COLO668 (cell line): Measurements from ENCODE around the gene BMI1.
A peak's percentile ranks its signal among the peaks of the same experiment; 100 is the strongest.
"Not testable (repeated sequence)": the region's sequence is repeated elsewhere in the genome, so short reads cannot be mapped to it uniquely, and the experiment has no call there.

Source experiments
- DNase-seq: peaks from one replicate; lab custom pipeline; 2025; ENCODE audit not compliant: unreplicated experiment; lab: John Stamatoyannopoulos, UW

Gene BMI1

DNA sequence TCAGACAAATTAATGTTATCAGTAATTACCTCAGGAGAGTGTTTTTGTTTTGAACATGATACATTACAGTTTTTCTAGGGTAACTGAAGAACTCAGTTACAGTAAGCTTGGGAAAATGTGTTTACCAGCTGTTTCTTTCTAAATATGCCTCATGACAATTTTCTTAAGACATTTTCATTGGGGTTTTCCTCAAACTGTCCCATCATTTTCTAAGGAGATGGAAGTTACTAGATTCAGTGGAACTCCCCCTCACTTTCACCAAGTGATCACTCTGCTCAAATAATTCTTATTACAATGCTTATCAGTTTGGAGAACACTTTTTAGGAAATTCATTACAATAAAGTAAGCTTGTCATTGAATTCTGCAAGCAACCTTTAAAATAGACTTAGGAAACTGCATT lies 18.0 kb downstream of the BMI1 start:
- no peak for DNase-seq

DNA sequence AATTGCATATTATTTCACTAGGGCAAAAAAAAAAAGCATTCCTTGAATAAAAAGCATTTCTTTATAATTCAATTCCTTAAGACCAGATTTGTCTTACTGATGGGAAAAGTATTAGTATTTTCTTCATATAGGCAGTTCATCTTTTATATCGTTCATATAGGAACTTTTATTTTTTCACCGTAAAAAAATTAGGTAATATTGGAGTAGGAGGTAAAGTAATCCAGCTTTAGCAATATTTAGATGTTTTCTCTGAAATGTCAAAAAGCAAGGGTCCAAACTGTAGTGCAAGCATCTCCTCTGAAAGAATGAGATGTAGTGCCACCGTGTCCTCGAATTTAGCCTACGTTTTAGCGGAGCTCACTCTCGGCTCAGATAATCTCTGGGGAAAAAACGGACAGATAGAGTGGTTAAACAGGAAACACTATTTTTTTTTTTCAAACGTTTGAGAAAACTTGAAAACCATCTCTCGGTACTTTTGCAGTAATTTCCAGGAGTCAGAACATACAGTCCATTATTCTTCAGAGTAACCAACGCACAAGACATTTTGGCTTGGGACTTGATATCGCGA lies 18.9 kb downstream of the BMI1 start:
- no peak for DNase-seq

- peak; percentile 76 for DNase-seq
These were observed 19.7 kb downstream of the BMI1 start for GRCh38 chr10:22340329-22341189.

DNA sequence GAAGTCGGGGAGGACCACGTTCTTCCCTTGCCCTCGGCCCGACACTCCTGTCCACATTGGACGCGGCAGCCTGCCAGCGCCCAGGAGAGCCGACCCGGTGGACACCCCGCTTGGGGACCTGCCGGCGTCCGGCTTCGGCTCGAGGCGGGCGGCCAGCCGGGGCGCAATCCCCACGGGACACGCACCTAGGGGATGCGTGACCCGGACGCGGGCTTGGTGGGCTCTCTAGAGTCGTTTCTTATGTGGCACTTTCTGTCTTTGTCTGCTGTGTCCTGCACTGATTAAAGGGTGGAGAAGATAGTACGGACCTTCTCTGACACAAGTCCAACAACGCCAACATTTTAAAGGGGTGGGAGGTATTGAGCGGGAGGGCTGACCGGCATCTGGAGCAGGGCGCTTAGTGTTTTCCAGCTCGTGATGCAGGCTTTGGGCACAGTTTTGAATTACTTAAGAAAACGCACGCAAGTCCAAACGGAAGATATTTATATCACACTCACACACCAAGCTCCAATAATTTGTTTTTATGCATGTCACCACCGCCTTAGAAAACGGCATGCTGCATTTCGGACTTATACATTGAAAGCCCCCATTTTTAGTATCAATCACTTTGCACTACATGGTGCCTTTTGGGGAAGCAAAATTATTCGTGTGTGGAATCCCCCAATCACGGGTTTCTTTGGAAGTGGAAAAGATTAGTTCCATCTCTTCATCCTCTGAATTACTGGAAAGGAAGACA lies 20.5 kb downstream of the BMI1 start:
- DNase-seq = peak; percentile 53

- no peak for DNase-seq
These were observed 21.0 kb downstream of the BMI1 start for GRCh38 chr10:22341926-22342196.

GRCh38 chr10:22342421-22342820 lies 21.5 kb downstream of the BMI1 start:
- no peak for DNase-seq

DNA sequence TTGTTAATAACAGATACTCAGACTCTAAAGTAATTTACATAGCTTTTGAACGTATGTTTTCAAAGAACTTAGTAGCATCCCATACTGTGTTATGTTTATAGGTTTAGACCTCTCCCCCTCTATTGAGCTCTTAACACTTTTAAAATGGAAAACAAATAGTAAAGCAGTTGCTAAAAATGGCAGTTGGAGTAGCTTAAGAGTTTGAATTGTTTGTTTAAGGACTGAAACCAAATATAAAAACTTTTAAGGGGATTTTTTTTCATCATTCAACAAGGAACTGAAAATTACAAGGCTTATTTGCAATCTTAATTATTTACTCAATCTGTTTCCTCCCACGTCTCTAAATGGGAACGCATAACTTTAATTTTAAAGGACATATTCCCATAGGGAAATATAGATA lies 22.8 kb downstream of the BMI1 start:
- DNase-seq = no peak

- DNase-seq = no peak
These were observed 23.4 kb downstream of the BMI1 start for GRCh38 chr10:22344249-22344648.

GRCh38 chr10:22344781-22345300 lies 23.9 kb downstream of the BMI1 start:
- no peak for DNase-seq

DNA sequence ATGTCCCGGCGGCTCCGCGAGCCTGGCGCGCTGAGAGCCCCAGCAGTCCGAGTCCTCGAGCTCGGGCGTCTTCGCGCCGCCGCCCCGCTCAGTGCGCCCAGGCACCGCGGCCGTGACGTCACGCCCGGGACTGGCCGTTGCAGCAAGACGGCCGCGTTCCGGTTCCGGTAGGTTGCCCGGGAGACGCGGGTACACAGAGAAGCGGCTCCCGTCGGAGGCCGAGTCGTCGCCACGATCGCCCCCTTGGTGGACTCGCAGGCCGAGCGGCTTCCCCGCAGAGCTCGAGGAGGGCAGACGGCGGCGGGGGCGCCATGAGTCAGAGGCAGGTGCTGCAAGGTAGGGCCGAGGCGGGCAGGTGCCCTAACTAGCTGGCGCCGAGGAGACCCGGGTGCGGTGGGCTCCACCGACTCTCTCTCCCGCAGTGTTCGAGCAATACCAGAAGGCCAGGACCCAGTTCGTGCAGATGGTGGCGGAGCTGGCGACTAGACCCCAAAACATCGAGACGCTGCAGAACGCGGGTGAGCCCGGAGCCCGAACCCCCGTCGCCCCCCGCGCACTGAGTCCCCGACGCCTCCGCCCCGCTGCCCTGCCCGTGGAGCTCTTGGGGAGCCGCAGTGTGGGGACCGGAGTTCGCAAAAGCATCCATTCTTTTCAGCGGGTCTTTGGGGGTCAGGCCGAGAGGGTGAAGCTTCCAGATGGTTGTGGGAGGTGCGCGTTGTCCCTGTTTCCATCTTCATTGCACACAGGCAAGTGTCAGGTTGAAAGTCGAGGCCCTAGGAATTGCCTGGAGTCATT lies 24.6 kb downstream of the BMI1 start, which contains the start of gene SPAG6:
Gene SPAG6 (plus strand): TSS at position 196 of the 795 bp plus-strand sequence. CDS start 116 bp downstream, at position 312.
- DNase-seq = peak; percentile 90

GRCh38 chr10:22346096-22346661 lies 25.3 kb downstream of the BMI1 start:
- DNase-seq = no peak

GRCh38 chr10:22349755-22350154 lies 28.9 kb downstream of the BMI1 start:
- no peak for DNase-seq

- DNase-seq = no peak
These were observed 30.3 kb downstream of the BMI1 start for GRCh38 chr10:22351131-22351703.

GRCh38 chr10:22356324-22356873 lies 35.5 kb downstream of the BMI1 start:
- no peak for DNase-seq

DNA sequence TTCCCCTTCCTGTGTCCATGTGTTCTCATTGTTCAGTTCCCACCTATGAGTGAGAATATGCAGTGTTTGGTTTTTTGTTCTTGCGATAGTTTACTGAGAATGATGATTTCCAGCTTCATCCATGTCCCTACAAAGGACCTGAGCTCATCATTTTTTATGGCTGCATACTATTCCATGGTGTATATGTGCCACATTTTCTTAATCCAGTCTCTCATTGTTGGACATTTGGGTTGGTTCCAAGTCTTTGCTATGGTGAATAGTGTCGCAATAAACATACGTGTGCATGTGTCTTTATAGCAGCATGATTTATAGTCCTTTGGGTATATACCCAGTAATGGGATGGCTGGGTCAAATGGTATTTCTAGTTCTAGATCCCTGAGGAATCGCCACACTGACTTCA lies 36.9 kb downstream of the BMI1 start:
- DNase-seq = not testable (repeated sequence)

DNA sequence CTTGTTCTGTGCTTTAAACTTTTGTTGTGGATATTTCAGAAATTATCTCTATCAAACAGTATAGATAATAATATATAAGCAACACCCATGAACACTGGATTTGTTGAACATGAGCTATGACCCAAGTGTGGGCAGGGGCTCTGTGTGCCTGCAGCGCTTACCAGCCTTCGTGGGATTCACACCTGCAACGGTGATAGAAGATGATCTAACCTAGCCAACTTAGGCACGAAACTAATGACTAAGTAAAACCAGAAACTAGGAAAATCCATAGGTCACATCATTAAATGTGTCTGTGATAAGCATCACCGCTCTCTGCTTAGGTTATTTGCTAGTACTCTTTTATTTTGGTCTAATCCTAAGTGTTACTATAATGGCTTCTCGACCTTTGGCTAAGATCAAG lies 42.4 kb downstream of the BMI1 start:
- no peak for DNase-seq

- no peak for DNase-seq
These were observed 43.7 kb downstream of the BMI1 start for GRCh38 chr10:22364407-22365140.

DNA sequence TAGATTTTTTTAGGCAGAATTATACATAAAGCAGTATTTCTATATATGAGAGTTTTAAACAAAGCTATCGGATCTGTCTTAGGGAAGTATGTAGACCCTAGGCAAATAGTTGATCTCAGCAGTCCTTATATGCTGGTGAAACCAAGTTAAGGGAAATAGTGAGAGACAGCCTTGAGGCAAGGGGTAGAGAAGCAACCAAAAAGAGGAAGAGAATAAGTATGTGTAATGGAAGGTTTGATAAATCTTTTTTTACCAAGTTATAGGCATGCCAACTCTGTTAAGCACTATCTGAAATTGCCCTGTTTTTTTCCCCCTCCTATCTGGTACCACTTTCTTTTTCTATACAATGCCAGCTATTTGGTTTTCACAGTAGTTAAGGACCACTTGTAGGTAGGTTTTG lies 44.3 kb downstream of the BMI1 start:
- no peak for DNase-seq

- no peak for DNase-seq
These were observed 44.9 kb downstream of the BMI1 start for GRCh38 chr10:22365644-22366434.
